Measurements from ENCODE around the gene MTERF4. TPM values are rescaled to one million over a fixed set of nuclear protein-coding genes. Genes with fewer than 3 reads are reported as not detected.

MTERF4 gene
- total and polyA plus RNA-seq, 10 of the 15 experiments (the other 5 are each of a cell fraction or from before 2014, with no cell fraction given) = 36.7 to 69.1 (median 45.5) TPM

DNA sequence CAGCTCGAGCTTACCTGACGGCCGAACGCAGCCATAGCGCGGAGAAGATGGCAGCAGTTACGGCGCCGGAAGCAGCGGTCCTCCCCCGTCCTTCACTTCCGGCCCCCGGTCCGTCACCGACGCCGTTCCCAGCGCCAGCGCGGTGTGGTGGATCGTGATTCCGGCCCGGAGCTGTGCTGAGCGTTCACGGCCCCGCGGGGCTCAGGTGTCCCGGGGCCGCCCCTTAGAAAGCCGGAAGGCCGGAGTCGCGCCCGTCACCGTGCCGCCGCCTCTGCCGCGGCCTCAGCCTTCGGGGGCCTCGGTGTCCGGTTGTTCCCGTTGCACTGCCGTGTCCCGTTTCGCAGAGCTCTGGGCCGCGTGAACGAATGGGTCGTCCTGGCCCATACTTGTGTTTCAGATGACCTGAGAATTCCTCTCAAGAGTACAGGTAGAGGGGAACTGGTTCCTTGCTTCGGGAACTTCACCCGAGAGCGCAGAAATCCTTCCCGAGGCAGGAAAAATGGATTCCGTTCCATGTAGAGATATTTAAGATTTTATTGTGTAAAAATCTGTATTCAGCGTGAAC is at the start of gene MTERF4 (continued):
- TF ChIP-seq IRF4 (IDR thresholded peaks at IDR 0.05; ENCODE audit: low read depth, low read length) (peak; percentile 64; the same call in 1 of the 2 replicates), ZNF207 (IDR thresholded peaks at IDR 0.05; ENCODE audit: borderline replicate concordance) (peak; percentile 96), TBL1XR1 (IDR thresholded peaks at IDR 0.05; ENCODE audit: low read depth, low read length) (peak; percentile 90), NR2F1 (conservative IDR thresholded peaks at IDR 0.05) (peak; percentile 59; the same call in 1 of the 2 replicates), KLF5 (IDR thresholded peaks at IDR 0.05; ENCODE audit: partially characterized antibody) (peak; percentile 36), HCFC1 (IDR thresholded peaks at IDR 0.05; ENCODE audit: low read length) (peak; percentile 93), SMARCA5 (IDR thresholded peaks at IDR 0.05) (peak; percentile 97), RUNX3 (IDR thresholded peaks at IDR 0.05; ENCODE audit: low read length) (peak; percentile 61), TCF12 (IDR thresholded peaks at IDR 0.05; ENCODE audit: low read depth, low read length) (peak; percentile 87), EED (IDR thresholded peaks at IDR 0.05; ENCODE audit: low read depth) (no peak; the same call in 1 of the 2 replicates), NFYB (IDR thresholded peaks at IDR 0.05; ENCODE audit: insufficient read depth, low read depth, low read length) (no peak), TCF3 (IDR thresholded peaks at IDR 0.05; ENCODE audit: borderline replicate concordance, insufficient read depth, low read depth, low read length) (peak; percentile 73; the same call in 1 of the 2 replicates), NFYA (IDR thresholded peaks at IDR 0.05; ENCODE audit: borderline replicate concordance, low read depth, low read length) (no peak), STAT3 (IDR thresholded peaks at IDR 0.05; ENCODE audit: low read depth, low read length) (no peak), NFIC (IDR thresholded peaks at IDR 0.05; ENCODE audit: low read depth, low read length) (peak; percentile 16; the same call in 1 of the 2 replicates)
- TF ChIP-seq, protein P1, sequence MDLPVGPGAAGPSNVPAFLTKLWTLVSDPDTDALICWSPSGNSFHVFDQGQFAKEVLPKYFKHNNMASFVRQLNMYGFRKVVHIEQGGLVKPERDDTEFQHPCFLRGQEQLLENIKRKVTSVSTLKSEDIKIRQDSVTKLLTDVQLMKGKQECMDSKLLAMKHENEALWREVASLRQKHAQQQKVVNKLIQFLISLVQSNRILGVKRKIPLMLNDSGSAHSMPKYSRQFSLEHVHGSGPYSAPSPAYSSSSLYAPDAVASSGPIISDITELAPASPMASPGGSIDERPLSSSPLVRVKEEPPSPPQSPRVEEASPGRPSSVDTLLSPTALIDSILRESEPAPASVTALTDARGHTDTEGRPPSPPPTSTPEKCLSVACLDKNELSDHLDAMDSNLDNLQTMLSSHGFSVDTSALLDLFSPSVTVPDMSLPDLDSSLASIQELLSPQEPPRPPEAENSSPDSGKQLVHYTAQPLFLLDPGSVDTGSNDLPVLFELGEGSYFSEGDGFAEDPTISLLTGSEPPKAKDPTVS (IDR thresholded peaks at IDR 0.05; ENCODE audit: low read depth, low read length) = 0 out of 2 replicates have a peak, but pooled peaks have one; percentile 58
- TF ChIP-seq, protein P2, sequence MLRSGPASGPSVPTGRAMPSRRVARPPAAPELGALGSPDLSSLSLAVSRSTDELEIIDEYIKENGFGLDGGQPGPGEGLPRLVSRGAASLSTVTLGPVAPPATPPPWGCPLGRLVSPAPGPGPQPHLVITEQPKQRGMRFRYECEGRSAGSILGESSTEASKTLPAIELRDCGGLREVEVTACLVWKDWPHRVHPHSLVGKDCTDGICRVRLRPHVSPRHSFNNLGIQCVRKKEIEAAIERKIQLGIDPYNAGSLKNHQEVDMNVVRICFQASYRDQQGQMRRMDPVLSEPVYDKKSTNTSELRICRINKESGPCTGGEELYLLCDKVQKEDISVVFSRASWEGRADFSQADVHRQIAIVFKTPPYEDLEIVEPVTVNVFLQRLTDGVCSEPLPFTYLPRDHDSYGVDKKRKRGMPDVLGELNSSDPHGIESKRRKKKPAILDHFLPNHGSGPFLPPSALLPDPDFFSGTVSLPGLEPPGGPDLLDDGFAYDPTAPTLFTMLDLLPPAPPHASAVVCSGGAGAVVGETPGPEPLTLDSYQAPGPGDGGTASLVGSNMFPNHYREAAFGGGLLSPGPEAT (IDR thresholded peaks at IDR 0.05; ENCODE audit: low read depth) = peak; percentile 90
- TF ChIP-seq, protein P3, sequence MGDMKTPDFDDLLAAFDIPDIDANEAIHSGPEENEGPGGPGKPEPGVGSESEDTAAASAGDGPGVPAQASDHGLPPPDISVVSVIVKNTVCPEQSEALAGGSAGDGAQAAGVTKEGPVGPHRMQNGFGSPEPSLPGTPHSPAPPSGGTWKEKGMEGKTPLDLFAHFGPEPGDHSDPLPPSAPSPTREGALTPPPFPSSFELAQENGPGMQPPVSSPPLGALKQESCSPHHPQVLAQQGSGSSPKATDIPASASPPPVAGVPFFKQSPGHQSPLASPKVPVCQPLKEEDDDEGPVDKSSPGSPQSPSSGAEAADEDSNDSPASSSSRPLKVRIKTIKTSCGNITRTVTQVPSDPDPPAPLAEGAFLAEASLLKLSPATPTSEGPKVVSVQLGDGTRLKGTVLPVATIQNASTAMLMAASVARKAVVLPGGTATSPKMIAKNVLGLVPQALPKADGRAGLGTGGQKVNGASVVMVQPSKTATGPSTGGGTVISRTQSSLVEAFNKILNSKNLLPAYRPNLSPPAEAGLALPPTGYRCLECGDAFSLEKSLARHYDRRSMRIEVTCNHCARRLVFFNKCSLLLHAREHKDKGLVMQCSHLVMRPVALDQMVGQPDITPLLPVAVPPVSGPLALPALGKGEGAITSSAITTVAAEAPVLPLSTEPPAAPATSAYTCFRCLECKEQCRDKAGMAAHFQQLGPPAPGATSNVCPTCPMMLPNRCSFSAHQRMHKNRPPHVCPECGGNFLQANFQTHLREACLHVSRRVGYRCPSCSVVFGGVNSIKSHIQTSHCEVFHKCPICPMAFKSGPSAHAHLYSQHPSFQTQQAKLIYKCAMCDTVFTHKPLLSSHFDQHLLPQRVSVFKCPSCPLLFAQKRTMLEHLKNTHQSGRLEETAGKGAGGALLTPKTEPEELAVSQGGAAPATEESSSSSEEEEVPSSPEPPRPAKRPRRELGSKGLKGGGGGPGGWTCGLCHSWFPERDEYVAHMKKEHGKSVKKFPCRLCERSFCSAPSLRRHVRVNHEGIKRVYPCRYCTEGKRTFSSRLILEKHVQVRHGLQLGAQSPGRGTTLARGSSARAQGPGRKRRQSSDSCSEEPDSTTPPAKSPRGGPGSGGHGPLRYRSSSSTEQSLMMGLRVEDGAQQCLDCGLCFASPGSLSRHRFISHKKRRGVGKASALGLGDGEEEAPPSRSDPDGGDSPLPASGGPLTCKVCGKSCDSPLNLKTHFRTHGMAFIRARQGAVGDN (IDR thresholded peaks at IDR 0.05) = peak; percentile 88
- TF ChIP-seq, protein P4, sequence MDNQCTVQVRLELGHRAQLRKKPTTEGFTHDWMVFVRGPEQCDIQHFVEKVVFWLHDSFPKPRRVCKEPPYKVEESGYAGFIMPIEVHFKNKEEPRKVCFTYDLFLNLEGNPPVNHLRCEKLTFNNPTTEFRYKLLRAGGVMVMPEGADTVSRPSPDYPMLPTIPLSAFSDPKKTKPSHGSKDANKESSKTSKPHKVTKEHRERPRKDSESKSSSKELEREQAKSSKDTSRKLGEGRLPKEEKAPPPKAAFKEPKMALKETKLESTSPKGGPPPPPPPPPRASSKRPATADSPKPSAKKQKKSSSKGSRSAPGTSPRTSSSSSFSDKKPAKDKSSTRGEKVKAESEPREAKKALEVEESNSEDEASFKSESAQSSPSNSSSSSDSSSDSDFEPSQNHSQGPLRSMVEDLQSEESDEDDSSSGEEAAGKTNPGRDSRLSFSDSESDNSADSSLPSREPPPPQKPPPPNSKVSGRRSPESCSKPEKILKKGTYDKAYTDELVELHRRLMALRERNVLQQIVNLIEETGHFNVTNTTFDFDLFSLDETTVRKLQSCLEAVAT (IDR thresholded peaks at IDR 0.05) = no peak
